H9 (cell line): ENCODE measurements around the gene MAD2L1. TPM values are rescaled to one million over a fixed set of nuclear protein-coding genes. Genes with fewer than 3 reads are reported as not detected.

ENCODE experiments used
- DNase-seq: peaks from one replicate; pipeline ENCODE4 v3.0.0-alpha.2; 2017
- H2AFZ ChIP-seq: one replicate; pipeline ENCODE4 v1.6.1; 2013; ENCODE audit warnings: mild to moderate bottlenecking, low read length, control low read depth, moderate library complexity
- H2AK5ac ChIP-seq: 2 replicates; pipeline ENCODE4 v1.6.1; 2013; ENCODE audit warnings: low read length, control low read depth, mixed read lengths; ENCODE audit not compliant: insufficient read length
- H2BK120ac ChIP-seq: one replicate; pipeline ENCODE4 v1.6.1; 2013; ENCODE audit warnings: low read depth, mild to moderate bottlenecking, low read length, control low read depth, inconsistent platforms; ENCODE audit not compliant: poor library complexity, severe bottlenecking
- H2BK12ac ChIP-seq: 2 replicates; pipeline ENCODE4 v1.6.1; 2013; ENCODE audit warnings: low read length, control low read depth, mixed read lengths, low read depth; ENCODE audit not compliant: insufficient read length
- H2BK15ac ChIP-seq: 2 replicates; pipeline ENCODE4 v1.6.1; 2013; ENCODE audit warnings: low read depth, low read length, control low read depth
- H2BK20ac ChIP-seq: one replicate; pipeline ENCODE4 v1.6.1; 2013; ENCODE audit warnings: low read depth, mild to moderate bottlenecking, low read length, control low read depth, inconsistent platforms; ENCODE audit not compliant: poor library complexity, severe bottlenecking
- H2BK5ac ChIP-seq: 2 replicates; pipeline ENCODE4 v1.6.1; 2013; ENCODE audit warnings: low read length, control low read depth, mixed read lengths; ENCODE audit not compliant: insufficient read length
- H3K14ac ChIP-seq: 2 replicates; pipeline ENCODE4 v1.6.1; 2013; ENCODE audit warnings: low read length, control low read depth; ENCODE audit not compliant: insufficient read depth
- H3K18ac ChIP-seq: 2 replicates; pipeline ENCODE4 v1.6.1; 2013; ENCODE audit warnings: low read depth, mild to moderate bottlenecking, mixed read lengths, low read length, control low read depth; ENCODE audit not compliant: insufficient read length
- H3K23ac ChIP-seq: 2 replicates; pipeline ENCODE4 v1.6.1; 2013; ENCODE audit warnings: low read length, control low read depth, mixed read lengths, low read depth; ENCODE audit not compliant: insufficient read length
- H3K23me2 ChIP-seq: 2 replicates; pipeline ENCODE4 v1.6.1; 2013; ENCODE audit warnings: low read depth, mild to moderate bottlenecking, mixed read lengths, low read length, control low read depth; ENCODE audit not compliant: insufficient read length, poor library complexity, severe bottlenecking
- H3K27ac ChIP-seq: 2 replicates; pipeline ENCODE4 v1.5.1; 2013; ENCODE audit warnings: low read length, control low read depth, mixed read lengths, low read depth; ENCODE audit not compliant: insufficient read length
- H3K27me3 ChIP-seq: 2 replicates; pipeline ENCODE4 v1.6.1; 2013; ENCODE audit warnings: low read length, control low read depth, inconsistent platforms; ENCODE audit not compliant: insufficient read depth
- H3K4ac ChIP-seq: 2 replicates; pipeline ENCODE4 v1.6.1; 2013; ENCODE audit warnings: low read depth, mild to moderate bottlenecking, control low read depth, inconsistent platforms, low read length, moderate library complexity
- H3K4me1 ChIP-seq: 2 replicates; pipeline ENCODE4 v1.6.1; 2013; ENCODE audit warnings: low read length, control low read depth, inconsistent platforms; ENCODE audit not compliant: insufficient read depth
- H3K4me2 ChIP-seq: 2 replicates; pipeline ENCODE4 v1.6.1; 2013; ENCODE audit warnings: low read length, control low read depth, mixed read lengths; ENCODE audit not compliant: insufficient read length, insufficient read depth
- H3K56ac ChIP-seq: 2 replicates; pipeline ENCODE4 v1.6.1; 2013; ENCODE audit warnings: low read depth, mild to moderate bottlenecking, mixed read lengths, low read length, control low read depth; ENCODE audit not compliant: insufficient read length
- H3K79me1 ChIP-seq: 2 replicates; pipeline ENCODE4 v1.6.1; 2013; ENCODE audit warnings: low read depth, mild to moderate bottlenecking, moderate library complexity, low read length, control low read depth, inconsistent platforms; ENCODE audit not compliant: insufficient read depth, poor library complexity, severe bottlenecking
- H3K79me2 ChIP-seq: 2 replicates; pipeline ENCODE4 v1.6.1; 2013; ENCODE audit warnings: low read length, control low read depth, inconsistent platforms; ENCODE audit not compliant: insufficient read depth
- H3K9ac ChIP-seq: 2 replicates; pipeline ENCODE4 v1.6.1; 2013; ENCODE audit warnings: low read length, control low read depth, mixed read lengths; ENCODE audit not compliant: insufficient read length; ENCODE audit errors: extremely low read depth
- H3K9me3 ChIP-seq: one replicate; pipeline ENCODE4 v1.6.1; 2013; ENCODE audit warnings: low read depth, low read length, inconsistent platforms; ENCODE audit not compliant: control insufficient read depth
- H3T11ph ChIP-seq: one replicate; pipeline ENCODE4 v1.6.1; 2013; ENCODE audit warnings: mild to moderate bottlenecking, low read length, control low read depth, inconsistent platforms
- H4K20me1 ChIP-seq: one replicate; pipeline ENCODE4 v1.6.1; 2013; ENCODE audit not compliant: control insufficient read depth, insufficient read length, insufficient read depth
- H4K5ac ChIP-seq: 2 replicates; pipeline ENCODE4 v1.6.1; 2013; ENCODE audit warnings: low read depth, mild to moderate bottlenecking, mixed read lengths, low read length, control low read depth; ENCODE audit not compliant: insufficient read length
- H4K8ac ChIP-seq: replicated peaks from 2 replicates; pipeline ENCODE4 v1.6.1; 2013; ENCODE audit warnings: low read length, control low read depth, mixed read lengths, low read depth; ENCODE audit not compliant: insufficient read length
- H4K91ac ChIP-seq: 2 replicates; pipeline ENCODE4 v1.6.1; 2013; ENCODE audit warnings: low read depth, mild to moderate bottlenecking, moderate library complexity, mixed read lengths, low read length, control low read depth; ENCODE audit not compliant: insufficient read length
- H3K27ac Mint-ChIP-seq, 3 experiments: 2 replicates in 2 of 3; 3 replicates in 1 of 3; pipeline ENCODE4 v1.8.0; 2020 to 2021; ENCODE audit warnings: mixed read lengths in 3 of 3, mild to moderate bottlenecking in 1 of 3, moderate library complexity in 1 of 3
- H3K27me3 Mint-ChIP-seq: 2 replicates; pipeline ENCODE4 v1.8.0; 2021; ENCODE audit warnings: low read depth, mild to moderate bottlenecking, moderate library complexity, mixed read lengths
- H3K36me3 Mint-ChIP-seq, 3 experiments: 2 replicates in 2 of 3; 3 replicates in 1 of 3; pipeline ENCODE4 v1.8.0; 2020 to 2021; ENCODE audit warnings: low read depth in 3 of 3, mixed read lengths in 3 of 3; ENCODE audit not compliant: insufficient read depth in 1 of 3
- H3K4me1 Mint-ChIP-seq, 2 experiments: 2 replicates each; pipeline ENCODE4 v1.8.0; 2020; ENCODE audit warnings: mixed read lengths in 2 of 2
- H3K4me3 Mint-ChIP-seq, 2 experiments: 2 replicates in 1 of 2; 3 replicates in 1 of 2; pipeline ENCODE4 v1.8.0; 2020 to 2021; ENCODE audit warnings: mild to moderate bottlenecking in 2 of 2, mixed read lengths in 2 of 2, moderate library complexity in 1 of 2
- H3K9me3 Mint-ChIP-seq, 2 experiments: 2 replicates in 1 of 2; 3 replicates in 1 of 2; pipeline ENCODE4 v1.8.0; 2020; ENCODE audit warnings: mild to moderate bottlenecking in 2 of 2, mixed read lengths in 2 of 2, moderate library complexity in 1 of 2
- WGBS: extraction: QIAGEN DNeasy Blood & Tissue Kit; methylation state at CpG from one replicate; pipeline ENCODE4 v1.1.7; 2013; ENCODE audit warnings: missing lambda C conversion rate, low lambda C conversion rate, mixed read lengths; ENCODE audit not compliant: insufficient read length; ENCODE audit errors: extremely low coverage; 5-methylcytosine and 5-hydroxymethylcytosine counted together
- total RNA-seq: library from RNA; stranded (reverse); gene quantifications from 2 replicates; pipeline ENCODE4 v1.2.1, GENCODE V29; 2021
- TF ChIP-seq, protein P1 (sequence below): fragments of 200-600 bp; sonication (generic); conservative IDR thresholded peaks from 3 replicates; pipeline ENCODE4 v1.8.0; 2021; ENCODE audit warnings: antibody characterized with exemption, mild to moderate bottlenecking

The MAD2L1 gene
- total RNA-seq, 1 experiment from 2014 or later, result 87.2 TPM

GRCh38 chr4:120111745-120112144 lies 45.1 kb upstream of the MAD2L1 start:
- Mint-ChIP-seq H3K27me3 (no peaks in the 10 kb centered on the region), H3K36me3 (peaks cover 1 to 2% (median 1%) of the 10 kb centered on the region in 3 experiments), H3K9me3 (peaks cover 2% of the 10 kb centered on the region in 2 experiments; a peak in 4 of 5 replicates), H3K4me1 (no peaks in the 10 kb centered on the region), H3K4me3 (no peak overlapping the region), H3K27ac (no peak overlapping the region)
- Histone ChIP-seq H3K14ac (no peak overlapping the region), H4K5ac (no peak overlapping the region), H3K79me1 (no peaks in the 10 kb centered on the region), H2AK5ac (no peak overlapping the region), H3K4ac (no peak overlapping the region), H3K27me3 (no peaks in the 10 kb centered on the region), H4K91ac (no peak overlapping the region), H2BK15ac (no peak overlapping the region), H3K79me2 (no peaks in the 10 kb centered on the region), H3K56ac (no peak overlapping the region), H2BK12ac (no peak overlapping the region), H3K27ac (no peak overlapping the region), H3K9me3 (no peaks in the 10 kb centered on the region), H2AFZ (no peak overlapping the region), H3K9ac (no peak overlapping the region), H2BK20ac (no peak overlapping the region), H3K4me2 (no peak overlapping the region), H3K18ac (no peak overlapping the region), H3K4me1 (no peaks in the 10 kb centered on the region), H4K8ac (no peak overlapping the region), H3K23me2 (no peaks in the 10 kb centered on the region), H2BK120ac (no peak overlapping the region), H2BK5ac (no peak overlapping the region), H4K20me1 (no peaks in the 10 kb centered on the region), H3K23ac (no peak overlapping the region), H3T11ph (no peak overlapping the region)
- TF ChIP-seq, protein P1, sequence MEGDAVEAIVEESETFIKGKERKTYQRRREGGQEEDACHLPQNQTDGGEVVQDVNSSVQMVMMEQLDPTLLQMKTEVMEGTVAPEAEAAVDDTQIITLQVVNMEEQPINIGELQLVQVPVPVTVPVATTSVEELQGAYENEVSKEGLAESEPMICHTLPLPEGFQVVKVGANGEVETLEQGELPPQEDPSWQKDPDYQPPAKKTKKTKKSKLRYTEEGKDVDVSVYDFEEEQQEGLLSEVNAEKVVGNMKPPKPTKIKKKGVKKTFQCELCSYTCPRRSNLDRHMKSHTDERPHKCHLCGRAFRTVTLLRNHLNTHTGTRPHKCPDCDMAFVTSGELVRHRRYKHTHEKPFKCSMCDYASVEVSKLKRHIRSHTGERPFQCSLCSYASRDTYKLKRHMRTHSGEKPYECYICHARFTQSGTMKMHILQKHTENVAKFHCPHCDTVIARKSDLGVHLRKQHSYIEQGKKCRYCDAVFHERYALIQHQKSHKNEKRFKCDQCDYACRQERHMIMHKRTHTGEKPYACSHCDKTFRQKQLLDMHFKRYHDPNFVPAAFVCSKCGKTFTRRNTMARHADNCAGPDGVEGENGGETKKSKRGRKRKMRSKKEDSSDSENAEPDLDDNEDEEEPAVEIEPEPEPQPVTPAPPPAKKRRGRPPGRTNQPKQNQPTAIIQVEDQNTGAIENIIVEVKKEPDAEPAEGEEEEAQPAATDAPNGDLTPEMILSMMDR, result no peak
- DNase-seq, result no peak
- no CpG with 5 or more reads among the region's 1 CpG for WGBS
